H9 (cell line): ENCODE data around the gene GTF2B. TPM values are rescaled to one million over a fixed set of nuclear protein-coding genes. Genes with fewer than 3 reads are reported as not detected.
"Not testable (repeated sequence)": the region's sequence is repeated elsewhere in the genome, so short reads cannot be mapped to it uniquely, and the experiment has no call there.

Source experiments
- DNase-seq: peaks from one replicate; pipeline ENCODE4 v3.0.0-alpha.2; 2017
- H2AFZ ChIP-seq: one replicate; pipeline ENCODE4 v1.6.1; 2013; ENCODE audit warnings: mild to moderate bottlenecking, low read length, control low read depth, moderate library complexity
- H2AK5ac ChIP-seq: 2 replicates; pipeline ENCODE4 v1.6.1; 2013; ENCODE audit warnings: low read length, control low read depth, mixed read lengths; ENCODE audit not compliant: insufficient read length
- H2BK120ac ChIP-seq: one replicate; pipeline ENCODE4 v1.6.1; 2013; ENCODE audit warnings: low read depth, mild to moderate bottlenecking, low read length, control low read depth, inconsistent platforms; ENCODE audit not compliant: poor library complexity, severe bottlenecking
- H2BK12ac ChIP-seq: 2 replicates; pipeline ENCODE4 v1.6.1; 2013; ENCODE audit warnings: low read length, control low read depth, mixed read lengths, low read depth; ENCODE audit not compliant: insufficient read length
- H2BK15ac ChIP-seq: 2 replicates; pipeline ENCODE4 v1.6.1; 2013; ENCODE audit warnings: low read depth, low read length, control low read depth
- H2BK20ac ChIP-seq: one replicate; pipeline ENCODE4 v1.6.1; 2013; ENCODE audit warnings: low read depth, mild to moderate bottlenecking, low read length, control low read depth, inconsistent platforms; ENCODE audit not compliant: poor library complexity, severe bottlenecking
- H2BK5ac ChIP-seq: 2 replicates; pipeline ENCODE4 v1.6.1; 2013; ENCODE audit warnings: low read length, control low read depth, mixed read lengths; ENCODE audit not compliant: insufficient read length
- H3K14ac ChIP-seq: 2 replicates; pipeline ENCODE4 v1.6.1; 2013; ENCODE audit warnings: low read length, control low read depth; ENCODE audit not compliant: insufficient read depth
- H3K18ac ChIP-seq: 2 replicates; pipeline ENCODE4 v1.6.1; 2013; ENCODE audit warnings: low read depth, mild to moderate bottlenecking, mixed read lengths, low read length, control low read depth; ENCODE audit not compliant: insufficient read length
- H3K23ac ChIP-seq: 2 replicates; pipeline ENCODE4 v1.6.1; 2013; ENCODE audit warnings: low read length, control low read depth, mixed read lengths, low read depth; ENCODE audit not compliant: insufficient read length
- H3K23me2 ChIP-seq: 2 replicates; pipeline ENCODE4 v1.6.1; 2013; ENCODE audit warnings: low read depth, mild to moderate bottlenecking, mixed read lengths, low read length, control low read depth; ENCODE audit not compliant: insufficient read length, poor library complexity, severe bottlenecking
- H3K27ac ChIP-seq: 2 replicates; pipeline ENCODE4 v1.5.1; 2013; ENCODE audit warnings: low read length, control low read depth, mixed read lengths, low read depth; ENCODE audit not compliant: insufficient read length
- H3K27me3 ChIP-seq: 2 replicates; pipeline ENCODE4 v1.6.1; 2013; ENCODE audit warnings: low read length, control low read depth, inconsistent platforms; ENCODE audit not compliant: insufficient read depth
- H3K4ac ChIP-seq: 2 replicates; pipeline ENCODE4 v1.6.1; 2013; ENCODE audit warnings: low read depth, mild to moderate bottlenecking, control low read depth, inconsistent platforms, low read length, moderate library complexity
- H3K4me1 ChIP-seq: 2 replicates; pipeline ENCODE4 v1.6.1; 2013; ENCODE audit warnings: low read length, control low read depth, inconsistent platforms; ENCODE audit not compliant: insufficient read depth
- H3K4me2 ChIP-seq: 2 replicates; pipeline ENCODE4 v1.6.1; 2013; ENCODE audit warnings: low read length, control low read depth, mixed read lengths; ENCODE audit not compliant: insufficient read length, insufficient read depth
- H3K56ac ChIP-seq: 2 replicates; pipeline ENCODE4 v1.6.1; 2013; ENCODE audit warnings: low read depth, mild to moderate bottlenecking, mixed read lengths, low read length, control low read depth; ENCODE audit not compliant: insufficient read length
- H3K79me1 ChIP-seq: 2 replicates; pipeline ENCODE4 v1.6.1; 2013; ENCODE audit warnings: low read depth, mild to moderate bottlenecking, moderate library complexity, low read length, control low read depth, inconsistent platforms; ENCODE audit not compliant: insufficient read depth, poor library complexity, severe bottlenecking
- H3K79me2 ChIP-seq: 2 replicates; pipeline ENCODE4 v1.6.1; 2013; ENCODE audit warnings: low read length, control low read depth, inconsistent platforms; ENCODE audit not compliant: insufficient read depth
- H3K9ac ChIP-seq: 2 replicates; pipeline ENCODE4 v1.6.1; 2013; ENCODE audit warnings: low read length, control low read depth, mixed read lengths; ENCODE audit not compliant: insufficient read length; ENCODE audit errors: extremely low read depth
- H3K9me3 ChIP-seq: one replicate; pipeline ENCODE4 v1.6.1; 2013; ENCODE audit warnings: low read depth, low read length, inconsistent platforms; ENCODE audit not compliant: control insufficient read depth
- H3T11ph ChIP-seq: one replicate; pipeline ENCODE4 v1.6.1; 2013; ENCODE audit warnings: mild to moderate bottlenecking, low read length, control low read depth, inconsistent platforms
- H4K20me1 ChIP-seq: one replicate; pipeline ENCODE4 v1.6.1; 2013; ENCODE audit not compliant: control insufficient read depth, insufficient read length, insufficient read depth
- H4K5ac ChIP-seq: 2 replicates; pipeline ENCODE4 v1.6.1; 2013; ENCODE audit warnings: low read depth, mild to moderate bottlenecking, mixed read lengths, low read length, control low read depth; ENCODE audit not compliant: insufficient read length
- H4K8ac ChIP-seq: replicated peaks from 2 replicates; pipeline ENCODE4 v1.6.1; 2013; ENCODE audit warnings: low read length, control low read depth, mixed read lengths, low read depth; ENCODE audit not compliant: insufficient read length
- H4K91ac ChIP-seq: 2 replicates; pipeline ENCODE4 v1.6.1; 2013; ENCODE audit warnings: low read depth, mild to moderate bottlenecking, moderate library complexity, mixed read lengths, low read length, control low read depth; ENCODE audit not compliant: insufficient read length
- H3K27ac Mint-ChIP-seq, 3 experiments: 2 replicates in 2 of 3; 3 replicates in 1 of 3; pipeline ENCODE4 v1.8.0; 2020 to 2021; ENCODE audit warnings: mixed read lengths in 3 of 3, mild to moderate bottlenecking in 1 of 3, moderate library complexity in 1 of 3
- H3K27me3 Mint-ChIP-seq: 2 replicates; pipeline ENCODE4 v1.8.0; 2021; ENCODE audit warnings: low read depth, mild to moderate bottlenecking, moderate library complexity, mixed read lengths
- H3K36me3 Mint-ChIP-seq, 3 experiments: 2 replicates in 2 of 3; 3 replicates in 1 of 3; pipeline ENCODE4 v1.8.0; 2020 to 2021; ENCODE audit warnings: low read depth in 3 of 3, mixed read lengths in 3 of 3; ENCODE audit not compliant: insufficient read depth in 1 of 3
- H3K4me1 Mint-ChIP-seq, 2 experiments: 2 replicates each; pipeline ENCODE4 v1.8.0; 2020; ENCODE audit warnings: mixed read lengths in 2 of 2
- H3K4me3 Mint-ChIP-seq, 2 experiments: 2 replicates in 1 of 2; 3 replicates in 1 of 2; pipeline ENCODE4 v1.8.0; 2020 to 2021; ENCODE audit warnings: mild to moderate bottlenecking in 2 of 2, mixed read lengths in 2 of 2, moderate library complexity in 1 of 2
- H3K9me3 Mint-ChIP-seq, 2 experiments: 2 replicates in 1 of 2; 3 replicates in 1 of 2; pipeline ENCODE4 v1.8.0; 2020; ENCODE audit warnings: mild to moderate bottlenecking in 2 of 2, mixed read lengths in 2 of 2, moderate library complexity in 1 of 2
- WGBS: extraction: QIAGEN DNeasy Blood & Tissue Kit; methylation state at CpG from one replicate; pipeline ENCODE4 v1.1.7; 2013; ENCODE audit warnings: missing lambda C conversion rate, low lambda C conversion rate, mixed read lengths; ENCODE audit not compliant: insufficient read length; ENCODE audit errors: extremely low coverage; 5-methylcytosine and 5-hydroxymethylcytosine counted together
- total RNA-seq: library from RNA; stranded (reverse); gene quantifications from 2 replicates; pipeline ENCODE4 v1.2.1, GENCODE V29; 2021
- TF ChIP-seq, protein P1 (sequence below): fragments of 200-600 bp; sonication (generic); conservative IDR thresholded peaks from 3 replicates; pipeline ENCODE4 v1.8.0; 2021; ENCODE audit warnings: antibody characterized with exemption, mild to moderate bottlenecking

GTF2B gene
- total RNA-seq, 1 experiment from 2014 or later: 23.2 TPM

DNA sequence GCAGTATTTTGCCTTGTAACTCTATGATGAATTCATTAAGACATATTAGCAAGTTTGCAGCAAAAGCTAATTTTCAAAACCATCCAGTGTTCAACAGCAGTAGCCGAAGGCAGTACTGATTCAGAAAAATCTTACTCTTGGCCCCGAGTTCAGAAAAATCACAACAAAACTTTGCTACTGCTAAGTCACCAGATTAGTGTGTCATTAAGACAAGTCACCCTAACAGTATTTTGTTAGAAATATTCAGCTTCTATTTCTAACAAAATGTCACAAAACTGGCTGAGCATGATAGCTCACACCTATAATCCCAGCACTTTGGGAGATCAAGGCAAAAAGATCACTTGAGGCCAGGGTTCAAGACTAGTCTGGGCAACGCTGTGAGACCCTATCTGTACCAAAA is 8.2 kb downstream of the GTF2B start:
- TF ChIP-seq, protein P1, sequence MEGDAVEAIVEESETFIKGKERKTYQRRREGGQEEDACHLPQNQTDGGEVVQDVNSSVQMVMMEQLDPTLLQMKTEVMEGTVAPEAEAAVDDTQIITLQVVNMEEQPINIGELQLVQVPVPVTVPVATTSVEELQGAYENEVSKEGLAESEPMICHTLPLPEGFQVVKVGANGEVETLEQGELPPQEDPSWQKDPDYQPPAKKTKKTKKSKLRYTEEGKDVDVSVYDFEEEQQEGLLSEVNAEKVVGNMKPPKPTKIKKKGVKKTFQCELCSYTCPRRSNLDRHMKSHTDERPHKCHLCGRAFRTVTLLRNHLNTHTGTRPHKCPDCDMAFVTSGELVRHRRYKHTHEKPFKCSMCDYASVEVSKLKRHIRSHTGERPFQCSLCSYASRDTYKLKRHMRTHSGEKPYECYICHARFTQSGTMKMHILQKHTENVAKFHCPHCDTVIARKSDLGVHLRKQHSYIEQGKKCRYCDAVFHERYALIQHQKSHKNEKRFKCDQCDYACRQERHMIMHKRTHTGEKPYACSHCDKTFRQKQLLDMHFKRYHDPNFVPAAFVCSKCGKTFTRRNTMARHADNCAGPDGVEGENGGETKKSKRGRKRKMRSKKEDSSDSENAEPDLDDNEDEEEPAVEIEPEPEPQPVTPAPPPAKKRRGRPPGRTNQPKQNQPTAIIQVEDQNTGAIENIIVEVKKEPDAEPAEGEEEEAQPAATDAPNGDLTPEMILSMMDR: no peak

DNA sequence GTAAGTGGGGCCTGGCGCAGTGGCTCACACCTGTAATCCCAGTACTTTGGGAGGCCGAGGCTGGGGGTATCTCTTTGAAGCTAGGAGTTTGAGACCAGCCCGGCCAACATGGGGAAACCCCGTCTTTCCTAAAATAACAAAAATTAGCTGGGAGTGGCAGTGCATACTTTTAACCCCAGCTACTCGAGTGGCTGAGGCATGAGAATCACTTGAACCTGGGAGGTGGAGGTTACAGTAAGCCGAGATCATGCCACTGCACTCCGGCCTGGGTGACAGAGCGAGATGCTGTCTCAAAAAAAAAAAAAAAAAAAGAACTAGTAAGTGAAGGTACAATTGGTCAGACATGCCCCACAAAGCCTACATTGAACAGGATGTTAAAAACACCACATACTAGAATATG is 10.7 kb downstream of the GTF2B start:
- H3K27ac ChIP-seq, H3K4me2 ChIP-seq, H4K91ac ChIP-seq, H2BK12ac ChIP-seq, H2BK15ac ChIP-seq, H3K14ac ChIP-seq, H2BK120ac ChIP-seq, H2BK5ac ChIP-seq, H3K23me2 ChIP-seq, H3K9me3 ChIP-seq, H3K4me3 Mint-ChIP-seq, H3K4me1 ChIP-seq, H3K27ac Mint-ChIP-seq, H4K8ac ChIP-seq, H3K27me3 ChIP-seq, H3K4me1 Mint-ChIP-seq, H2BK20ac ChIP-seq, H3K9ac ChIP-seq, H3K23ac ChIP-seq, H3K9me3 Mint-ChIP-seq, H2AK5ac ChIP-seq, H3K79me2 ChIP-seq, H4K20me1 ChIP-seq, H3T11ph ChIP-seq, H3K56ac ChIP-seq, H3K79me1 ChIP-seq, H2AFZ ChIP-seq, H4K5ac ChIP-seq, DNase-seq, H3K27me3 Mint-ChIP-seq, H3K18ac ChIP-seq, H3K4ac ChIP-seq: not testable (repeated sequence)
- H3K36me3 Mint-ChIP-seq: peaks cover 0 to 12% (median 6%) of the 10 kb centered on the region in 3 experiments; a peak in 3 of 7 replicates
- WGBS: no CpG with 5 or more reads among the region's 8 CpGs

More for the DNA sequence above, 8.2 kb downstream of the GTF2B start:
- Histone ChIP-seq H4K91ac (no peak overlapping the region), H4K8ac (no peak overlapping the region), H3K23me2 (no peaks in the 10 kb centered on the region), H4K5ac (no peak overlapping the region), H3K18ac (no peak overlapping the region), H3K4ac (no peak overlapping the region), H3K27me3 (no peaks in the 10 kb centered on the region), H3K9me3 (no peaks in the 10 kb centered on the region), H2BK15ac (no peak overlapping the region), H2AK5ac (no peak overlapping the region), H2AFZ (no peak overlapping the region), H3K14ac (no peak overlapping the region), H4K20me1 (no peaks in the 10 kb centered on the region), H3K4me1 (no peaks in the 10 kb centered on the region), H3K79me1 (no peaks in the 10 kb centered on the region), H3K27ac (no peak overlapping the region), H3K79me2 (no peaks in the 10 kb centered on the region), H2BK120ac (no peak overlapping the region), H3K4me2 (no peak overlapping the region), H2BK5ac (no peak overlapping the region), H3T11ph (no peak overlapping the region), H3K9ac (no peak overlapping the region), H3K56ac (no peak overlapping the region), H2BK12ac (no peak overlapping the region), H2BK20ac (no peak overlapping the region), H3K23ac (no peak overlapping the region)
- Mint-ChIP-seq H3K36me3 (peaks cover 0 to 22% (median 12%) of the 10 kb centered on the region in 3 experiments; a peak in 4 of 7 replicates), H3K27ac (no peak overlapping the region), H3K4me1 (no peaks in the 10 kb centered on the region), H3K4me3 (no peak overlapping the region), H3K27me3 (no peaks in the 10 kb centered on the region), H3K9me3 (no peaks in the 10 kb centered on the region)
- DNase-seq: no peak
- no CpG with 5 or more reads among the region's 3 CpGs for WGBS
